ENCODE data around the gene MEGF6.

DNA sequence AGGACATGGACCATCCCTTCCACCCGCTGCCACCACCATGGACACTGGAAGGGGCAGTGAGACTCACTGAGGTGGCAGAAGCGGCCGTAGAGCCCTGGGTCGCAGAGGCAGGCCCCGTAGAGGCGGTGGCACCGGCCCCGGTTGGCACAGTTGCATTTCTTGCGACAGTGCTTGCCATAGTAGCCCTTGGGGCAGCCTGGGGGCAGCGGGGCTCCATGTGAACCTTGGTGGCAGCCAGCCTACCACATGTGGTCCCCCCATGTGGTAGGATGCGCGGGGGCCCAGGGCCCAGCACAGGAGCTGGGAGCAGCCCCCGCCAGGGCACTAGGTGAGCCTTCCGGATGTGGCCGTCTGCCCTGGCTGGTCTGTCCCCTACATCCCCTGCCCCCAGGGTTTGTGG is 105.3 kb downstream of the MEGF6 start:
- no peak for TF ChIP-seq POLR2A (IDR thresholded peaks at IDR 0.05)
- TF ChIP-seq, protein P1, sequence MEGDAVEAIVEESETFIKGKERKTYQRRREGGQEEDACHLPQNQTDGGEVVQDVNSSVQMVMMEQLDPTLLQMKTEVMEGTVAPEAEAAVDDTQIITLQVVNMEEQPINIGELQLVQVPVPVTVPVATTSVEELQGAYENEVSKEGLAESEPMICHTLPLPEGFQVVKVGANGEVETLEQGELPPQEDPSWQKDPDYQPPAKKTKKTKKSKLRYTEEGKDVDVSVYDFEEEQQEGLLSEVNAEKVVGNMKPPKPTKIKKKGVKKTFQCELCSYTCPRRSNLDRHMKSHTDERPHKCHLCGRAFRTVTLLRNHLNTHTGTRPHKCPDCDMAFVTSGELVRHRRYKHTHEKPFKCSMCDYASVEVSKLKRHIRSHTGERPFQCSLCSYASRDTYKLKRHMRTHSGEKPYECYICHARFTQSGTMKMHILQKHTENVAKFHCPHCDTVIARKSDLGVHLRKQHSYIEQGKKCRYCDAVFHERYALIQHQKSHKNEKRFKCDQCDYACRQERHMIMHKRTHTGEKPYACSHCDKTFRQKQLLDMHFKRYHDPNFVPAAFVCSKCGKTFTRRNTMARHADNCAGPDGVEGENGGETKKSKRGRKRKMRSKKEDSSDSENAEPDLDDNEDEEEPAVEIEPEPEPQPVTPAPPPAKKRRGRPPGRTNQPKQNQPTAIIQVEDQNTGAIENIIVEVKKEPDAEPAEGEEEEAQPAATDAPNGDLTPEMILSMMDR (IDR thresholded peaks at IDR 0.05): no peak

All from body of pancreas (tissue), 4 donors.